GM18499 (cell line): ENCODE measurements around the gene UBR1.
"Not testable (repeated sequence)": the region's sequence is repeated elsewhere in the genome, so short reads cannot be mapped to it uniquely, and the experiment has no call there.

Experiments used
- ATAC-seq: cut with Tn5 transposase; IDR thresholded peaks from one replicate; pipeline ENCODE4 v1.9.1; 2021; ENCODE audit warnings: moderate number of reproducible peaks; ENCODE audit not compliant: insufficient read depth, unreplicated experiment

UBR1 gene

GRCh38 chr15:43070249-43070648, 35.6 kb downstream of the UBR1 start:
- no peak for ATAC-seq

GRCh38 chr15:43067717-43068461, 37.9 kb downstream of the UBR1 start:
- ATAC-seq: no peak

- ATAC-seq: no peak
Observed at GRCh38 chr15:43056696-43057095, 49.1 kb downstream of the UBR1 start.

GRCh38 chr15:43052860-43053259, 53.0 kb downstream of the UBR1 start:
- no peak for ATAC-seq

- ATAC-seq: no peak
Observed at GRCh38 chr15:43048935-43049334, 56.9 kb downstream of the UBR1 start.

GRCh38 chr15:43046484-43046883, 59.4 kb downstream of the UBR1 start:
- no peak for ATAC-seq

GRCh38 chr15:43042885-43043284, 63.0 kb downstream of the UBR1 start:
- ATAC-seq: no peak

- not testable (repeated sequence) for ATAC-seq
Observed at GRCh38 chr15:43041085-43041484, 64.8 kb downstream of the UBR1 start.

- not testable (repeated sequence) for ATAC-seq
Observed at GRCh38 chr15:43035240-43035639, 70.6 kb downstream of the UBR1 start.

GRCh38 chr15:43029476-43029875, 76.4 kb downstream of the UBR1 start:
- no peak for ATAC-seq

GRCh38 chr15:43025150-43025549, 80.7 kb downstream of the UBR1 start:
- ATAC-seq: no peak

GRCh38 chr15:43014671-43015070, 91.2 kb downstream of the UBR1 start:
- not testable (repeated sequence) for ATAC-seq

- no peak for ATAC-seq
Observed at GRCh38 chr15:43009206-43009605, 96.6 kb downstream of the UBR1 start.

GRCh38 chr15:43008150-43008549, 97.7 kb downstream of the UBR1 start:
- ATAC-seq: no peak

GRCh38 chr15:43007551-43007950, 98.3 kb downstream of the UBR1 start:
- no peak for ATAC-seq

GRCh38 chr15:43006991-43007390, 98.8 kb downstream of the UBR1 start:
- ATAC-seq: no peak

GRCh38 chr15:43004886-43005595, 100.8 kb downstream of the UBR1 start:
- not testable (repeated sequence) for ATAC-seq

GRCh38 chr15:42999201-42999779, 106.5 kb downstream of the UBR1 start:
- no peak for ATAC-seq

GRCh38 chr15:42996871-42997270, 109.0 kb downstream of the UBR1 start:
- ATAC-seq: no peak

GRCh38 chr15:42994546-42994945, 111.3 kb downstream of the UBR1 start:
- ATAC-seq: no peak

- ATAC-seq: no peak
Observed at GRCh38 chr15:42992626-42993025, 113.2 kb downstream of the UBR1 start.
